Right lung (tissue), 10 donors: ENCODE results near the gene CTNNA2. TPM values are rescaled to one million over a fixed set of nuclear protein-coding genes. Genes with fewer than 3 reads are reported as not detected.

Experiments used
- DNase-seq, 2 donors: peaks; one replicate each; pipeline ENCODE4 v3.0.0-alpha.2; 2013
- long read RNA-seq, 8 donors: transcript quantifications; one replicate each; lab custom pipeline, GENCODE V29; 2026
- polyA plus RNA-seq, 5 donors: library from polyadenylated mRNA; unstranded; fragments of 120-200 nt; gene quantifications; one replicate each; pipeline versions ENCODE4 v1.2.1 to v1.2.3, GENCODE V29; 2013; ENCODE audit warnings: inconsistent platforms in 1 of 5, low replicate concordance in 1 of 5; ENCODE audit not compliant: insufficient read length in 5 of 5, insufficient read depth in 1 of 5

CTNNA2 gene
- under 1 TPM; 0.15 to 0.33 (median 0.23) TPM for polyA plus RNA-seq
- long read RNA-seq, donor 1, result 0 reads
- long read RNA-seq, donor 2, result 0 reads
- long read RNA-seq, donor 3, result 0 reads
- long read RNA-seq, donor 4, result 0 reads
- long read RNA-seq, donor 5, result 0 reads
- long read RNA-seq, donor 6, result 0 reads
- long read RNA-seq, donor 7, result 0 reads
- long read RNA-seq, donor 8, result 0 reads

- DNase-seq, result peak; percentile 15 to 31
Measured at GRCh38 chr2:79512442-79513401, at the start of gene CTNNA2. TSS of gene CTNNA2 (plus strand) at chr2:79513051.

GRCh38 chr2:79487399-79487798, 25.5 kb upstream of the CTNNA2 start:
- no peak for DNase-seq

- peak; percentile 49 to 69 for DNase-seq
Measured at GRCh38 chr2:79511320-79511951, 1.4 kb upstream of the CTNNA2 start.

- no peak for DNase-seq
Measured at GRCh38 chr2:79513711-79514110, 860 bp downstream of the CTNNA2 start.

GRCh38 chr2:79529636-79530035, 16.8 kb downstream of the CTNNA2 start:
- no peak for DNase-seq

- no peak for DNase-seq
Measured at GRCh38 chr2:79530443-79530842, 17.6 kb downstream of the CTNNA2 start.

GRCh38 chr2:79547568-79547967, 34.7 kb downstream of the CTNNA2 start:
- DNase-seq, result no peak

- no peak for DNase-seq
Measured at GRCh38 chr2:79552653-79553052, 39.8 kb downstream of the CTNNA2 start.

- no peak for DNase-seq
Measured at GRCh38 chr2:79554899-79555298, 42.0 kb downstream of the CTNNA2 start.

- DNase-seq, result no peak
Measured at GRCh38 chr2:79564065-79564464, 51.2 kb downstream of the CTNNA2 start.

GRCh38 chr2:79569048-79569447, 56.2 kb downstream of the CTNNA2 start:
- no peak for DNase-seq

- no peak for DNase-seq
Measured at GRCh38 chr2:79573895-79574674, 61.2 kb downstream of the CTNNA2 start.

- no peak for DNase-seq
Measured at GRCh38 chr2:79576451-79576850, 63.6 kb downstream of the CTNNA2 start.

GRCh38 chr2:79578952-79579351, 66.1 kb downstream of the CTNNA2 start:
- no peak for DNase-seq

- DNase-seq, result peak in 1 of 2 donors; percentile 5
Measured at GRCh38 chr2:79580175-79580574, 67.3 kb downstream of the CTNNA2 start.

- no peak for DNase-seq
Measured at GRCh38 chr2:79585701-79586433, 73.0 kb downstream of the CTNNA2 start.

GRCh38 chr2:79591281-79591680, 78.4 kb downstream of the CTNNA2 start:
- DNase-seq, result no peak

- no peak for DNase-seq
Measured at GRCh38 chr2:79593237-79593867, 80.5 kb downstream of the CTNNA2 start.

GRCh38 chr2:79596403-79596802, 83.6 kb downstream of the CTNNA2 start:
- no peak for DNase-seq

GRCh38 chr2:79604748-79605147, 91.9 kb downstream of the CTNNA2 start:
- DNase-seq, result no peak
